Stimulated activated naive CD4-positive, alpha-beta T cell treated with Interleukin-2 at 50 U/mL for 16 hours (primary cell): ENCODE data around the gene KRT78.

Source experiments
- DNase-seq: peaks from one replicate; lab custom pipeline; 2025; lab: John Stamatoyannopoulos, UW

Gene KRT78

DNA sequence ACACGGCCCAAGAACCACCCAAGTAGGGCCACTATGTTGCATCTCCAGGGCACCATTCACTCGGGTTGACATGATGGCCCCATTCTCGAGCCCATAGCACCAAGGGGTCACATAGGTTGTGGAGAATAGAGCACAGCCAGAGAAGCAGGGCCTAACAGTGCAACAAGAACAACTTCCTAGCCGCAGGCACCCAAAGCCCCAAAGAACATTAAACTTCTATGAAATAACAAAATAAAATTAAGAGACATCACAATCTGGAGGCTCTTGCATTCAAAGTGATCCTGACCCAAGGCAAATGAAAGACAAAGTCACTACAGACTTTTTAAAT, 36.8 kb downstream of the KRT78 start:
- no peak for DNase-seq

DNA sequence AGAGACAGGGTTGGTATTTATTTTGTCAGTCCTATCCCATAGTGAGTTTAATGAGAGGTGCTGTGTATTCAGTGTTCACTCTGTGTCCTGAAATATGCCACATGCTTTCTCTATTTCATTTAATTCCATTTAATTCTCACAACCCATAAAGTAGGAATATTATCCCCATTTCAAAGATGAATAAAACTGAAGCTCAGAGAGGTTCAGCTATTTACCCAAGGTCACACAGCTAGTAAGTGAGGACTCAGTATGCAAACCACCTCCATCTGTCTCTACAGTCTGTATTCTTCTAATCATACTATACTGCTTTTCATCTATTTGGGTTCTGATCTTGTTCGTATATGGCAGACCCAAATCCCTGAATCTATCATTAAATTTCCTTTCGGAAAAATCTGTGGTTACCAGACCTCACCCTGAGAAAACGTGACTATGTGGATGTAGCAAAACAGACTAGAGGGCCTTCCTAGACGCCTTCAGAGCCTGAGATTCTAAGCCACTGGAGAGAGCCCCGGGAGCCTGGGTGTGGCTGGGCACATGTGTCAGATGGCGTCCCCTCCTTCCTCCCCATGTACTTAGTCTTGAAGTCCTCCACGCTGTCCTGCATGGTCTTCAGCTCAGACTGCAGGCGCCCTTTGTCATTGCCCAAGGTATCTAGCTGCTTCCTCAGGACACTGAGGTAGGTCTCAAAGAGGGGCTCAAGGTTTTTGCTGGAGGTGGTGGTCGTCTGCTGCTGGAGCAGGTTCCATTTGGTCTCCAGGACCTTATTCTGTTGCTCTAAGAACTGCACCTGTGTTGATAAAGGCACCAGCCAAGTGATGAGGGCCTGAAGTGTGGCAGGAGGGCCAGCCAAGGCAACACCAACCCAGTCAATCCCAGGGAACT, 37.4 kb downstream of the KRT78 start:
- no peak for DNase-seq

DNA sequence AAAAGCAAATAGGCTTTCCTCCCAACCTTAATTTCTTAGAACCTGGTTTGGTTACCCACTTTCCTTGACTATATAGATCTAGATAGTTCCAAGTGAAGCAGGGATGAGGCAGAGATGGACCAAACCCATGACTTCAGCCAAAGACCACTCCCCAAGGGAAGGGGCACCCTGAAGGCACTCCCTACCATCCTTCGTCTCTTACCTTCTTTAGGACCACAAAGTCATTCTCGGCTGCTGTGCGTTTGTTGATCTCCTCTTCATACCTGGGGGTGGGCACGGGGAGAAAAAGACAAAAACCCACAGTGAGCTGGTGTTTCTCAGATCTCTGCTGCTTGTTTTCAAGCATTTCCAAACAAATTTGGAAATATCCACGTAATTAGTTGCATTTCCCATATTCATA, 38.2 kb downstream of the KRT78 start:
- no peak for DNase-seq

DNA sequence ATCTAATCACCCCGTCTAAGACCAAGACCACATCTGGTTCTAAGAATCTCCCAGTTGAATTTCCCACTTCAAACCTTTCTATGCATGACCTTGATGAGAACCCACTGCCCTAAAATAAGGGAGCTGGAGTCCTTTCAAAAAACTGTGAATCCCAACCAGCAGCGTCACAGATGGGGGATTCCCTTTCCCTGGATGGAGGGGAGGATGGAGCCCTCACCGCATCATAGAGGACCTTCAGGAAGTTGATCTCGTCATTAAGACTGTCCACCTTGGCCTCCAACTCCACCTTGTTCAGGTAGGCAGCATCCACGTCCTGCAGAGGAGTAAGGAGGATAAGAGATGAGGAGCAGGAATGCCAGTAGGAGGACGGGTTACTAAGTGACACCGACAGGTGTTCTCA, 39.6 kb downstream of the KRT78 start:
- DNase-seq, result no peak

DNA sequence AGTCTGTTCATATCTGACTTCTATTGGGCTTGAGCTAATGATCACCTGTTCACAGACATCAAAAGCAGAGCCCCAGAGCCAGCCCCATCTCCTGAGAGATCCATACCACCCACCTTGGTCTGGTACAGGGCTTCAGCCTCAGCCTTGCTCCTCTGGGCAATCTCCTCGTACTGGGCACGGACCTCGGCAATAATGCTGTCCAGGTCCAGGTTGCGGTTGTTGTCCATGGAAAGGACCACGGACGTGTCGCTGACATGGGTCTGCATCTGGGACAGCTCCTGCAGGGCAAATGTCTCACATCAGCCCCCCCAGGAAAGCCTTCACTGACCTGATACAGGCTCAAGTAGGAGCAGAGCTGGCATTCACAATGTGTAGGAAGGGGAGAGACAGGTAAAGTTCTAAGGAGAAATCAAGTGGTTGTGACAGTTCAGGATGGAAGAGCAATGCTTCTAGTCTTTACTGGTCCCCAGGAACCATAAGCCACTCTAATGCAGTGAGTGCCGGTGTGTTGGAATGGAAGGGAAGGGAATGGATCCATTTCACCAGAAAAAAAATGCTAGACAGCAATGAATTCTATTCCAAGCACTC, 40.1 kb downstream of the KRT78 start:
- DNase-seq, result no peak

DNA sequence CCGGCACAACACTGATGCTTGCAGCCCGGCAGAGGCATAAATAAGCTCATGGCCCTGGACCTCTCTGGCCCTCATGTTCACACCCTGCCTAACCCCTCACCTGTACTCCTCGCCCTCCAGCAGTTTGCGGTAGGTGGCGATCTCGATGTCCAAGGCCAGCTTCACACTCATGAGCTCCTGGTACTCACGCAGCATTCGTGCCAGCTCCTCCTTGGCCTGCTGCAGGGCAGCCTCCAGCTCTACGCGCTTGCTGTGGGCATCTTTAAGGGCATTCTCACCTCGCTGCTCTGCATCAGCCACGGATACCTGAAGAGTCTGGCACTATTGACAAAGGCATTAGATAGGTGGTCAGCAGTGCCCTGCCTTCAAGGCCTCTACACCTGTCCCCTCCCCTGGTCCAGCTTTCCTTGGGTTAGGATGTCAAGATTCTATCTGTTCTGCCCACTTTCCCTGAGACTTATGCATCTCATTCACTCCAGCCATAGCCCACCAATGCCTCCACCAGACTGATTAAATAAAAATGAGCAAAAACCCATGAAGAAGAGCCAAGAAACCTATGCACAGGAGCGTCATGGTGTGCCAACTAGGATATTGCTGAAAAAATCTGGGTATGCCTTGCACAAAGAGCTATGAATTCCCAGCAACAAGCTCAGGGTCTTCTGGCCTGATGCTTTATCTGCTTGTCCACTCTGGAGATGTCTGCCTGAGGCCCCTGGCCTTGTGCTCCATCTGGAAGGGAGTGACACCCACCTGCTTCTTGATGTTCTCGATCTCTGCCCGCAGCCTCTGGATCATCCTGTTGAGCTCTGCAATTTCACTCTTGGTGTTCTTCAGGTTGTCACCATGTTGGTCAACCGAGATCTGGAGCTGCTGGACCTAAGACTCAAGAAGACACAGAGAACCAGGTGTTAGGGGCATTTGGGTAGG, 41.0 kb downstream of the KRT78 start:
- no peak for DNase-seq

DNA sequence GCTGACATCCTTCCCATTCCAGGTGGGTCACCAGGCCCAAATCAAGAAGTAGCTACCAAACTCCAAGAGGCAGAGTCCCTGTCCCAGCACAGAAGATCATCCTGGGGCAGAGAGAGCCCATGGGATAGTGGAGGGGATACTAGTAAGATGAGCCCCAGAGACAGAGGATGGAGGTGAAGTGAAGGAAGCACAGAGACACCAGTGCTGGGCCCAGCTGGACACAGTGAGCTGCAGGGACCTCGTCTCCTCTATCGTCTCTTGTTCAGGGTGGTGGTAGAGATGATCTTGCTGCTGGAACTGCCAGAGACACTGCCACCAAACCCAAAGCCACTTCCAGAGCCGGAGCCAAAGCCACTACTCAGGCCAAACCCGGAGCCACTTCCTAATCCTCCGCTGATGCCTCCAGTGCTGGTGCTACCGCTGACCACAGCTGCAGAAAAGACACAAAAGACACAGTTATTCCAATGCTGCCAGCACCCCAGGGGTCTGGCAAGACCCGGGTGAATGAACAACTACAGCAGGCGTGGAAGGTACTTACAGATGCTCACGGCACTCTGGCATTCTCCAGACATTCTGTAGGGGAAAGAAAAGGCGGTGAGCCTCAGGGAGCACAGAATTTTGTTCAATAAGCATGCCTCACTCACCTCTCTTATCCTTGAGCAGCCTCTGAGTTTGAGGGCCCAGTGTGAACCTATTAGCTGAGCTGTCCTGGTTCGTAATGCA, 41.8 kb downstream of the KRT78 start:
- DNase-seq, result no peak

DNA sequence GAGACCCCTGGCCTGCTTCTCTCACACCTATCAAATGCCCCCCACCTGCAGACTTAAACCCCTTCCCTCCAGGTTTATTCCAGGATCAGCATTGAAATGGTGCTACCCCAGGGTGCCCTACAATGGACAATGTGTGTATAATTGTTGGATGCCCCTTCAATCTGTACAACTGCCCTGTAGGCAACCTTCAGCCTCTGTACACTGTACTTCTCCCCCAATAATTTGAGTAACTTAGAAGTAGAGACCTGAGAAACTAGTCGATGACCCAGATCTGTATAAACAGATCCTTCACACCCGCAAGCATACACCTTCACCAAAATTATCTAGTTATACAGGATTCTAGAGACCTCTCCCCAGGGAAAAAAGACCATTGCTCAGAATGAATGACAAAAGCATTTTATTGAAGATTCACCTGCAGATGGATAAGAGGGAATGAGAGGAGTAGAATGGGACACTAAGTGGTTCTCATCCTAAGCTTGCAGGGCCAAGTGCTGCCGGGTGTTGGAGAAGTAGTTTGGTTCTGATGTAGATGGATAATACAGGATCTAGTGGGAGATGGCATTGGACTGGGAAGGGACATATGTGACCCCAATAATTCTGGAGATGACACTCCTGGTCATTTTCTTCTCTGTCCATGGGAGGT, 42.5 kb downstream of the KRT78 start:
- DNase-seq, result no peak

DNA sequence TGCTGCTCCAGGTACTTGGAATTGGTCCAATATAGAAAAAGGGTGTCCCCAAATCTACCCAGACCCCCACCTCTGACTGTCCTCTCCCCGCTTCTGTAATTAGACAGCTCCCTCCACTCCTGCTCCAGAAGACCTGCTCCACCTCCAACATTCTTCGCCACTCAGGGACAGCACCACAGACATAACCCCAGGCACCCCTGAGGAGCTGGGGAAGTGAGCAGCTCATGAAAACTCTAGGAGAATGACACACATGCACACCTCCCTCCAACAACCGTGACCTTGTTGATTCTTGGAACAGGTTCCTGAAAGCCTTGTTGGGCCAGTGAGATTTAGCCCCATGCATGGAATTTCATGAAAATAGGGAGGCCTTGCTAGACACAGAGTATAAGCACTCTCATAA, 43.1 kb downstream of the KRT78 start:
- no peak for DNase-seq

DNA sequence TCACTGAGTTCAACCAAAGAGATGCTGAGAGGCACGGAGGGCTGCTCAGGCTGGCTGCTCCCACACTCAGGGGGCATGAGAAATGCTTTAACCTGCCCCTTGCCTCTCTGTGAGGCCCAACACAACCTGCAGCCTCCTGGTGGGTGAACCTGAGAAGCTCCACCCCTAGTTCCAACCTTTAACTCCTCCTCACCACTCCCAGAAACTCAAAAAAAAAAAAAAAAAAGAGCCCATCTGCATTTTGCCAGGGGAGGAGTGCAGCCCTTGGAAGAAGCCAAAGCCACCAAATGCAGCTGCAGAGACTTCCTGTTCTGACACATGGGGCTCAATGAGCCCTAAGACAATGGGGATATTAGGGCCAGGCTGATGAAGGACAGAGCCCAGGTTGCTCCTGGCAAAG, 43.8 kb downstream of the KRT78 start:
- no peak for DNase-seq

DNA sequence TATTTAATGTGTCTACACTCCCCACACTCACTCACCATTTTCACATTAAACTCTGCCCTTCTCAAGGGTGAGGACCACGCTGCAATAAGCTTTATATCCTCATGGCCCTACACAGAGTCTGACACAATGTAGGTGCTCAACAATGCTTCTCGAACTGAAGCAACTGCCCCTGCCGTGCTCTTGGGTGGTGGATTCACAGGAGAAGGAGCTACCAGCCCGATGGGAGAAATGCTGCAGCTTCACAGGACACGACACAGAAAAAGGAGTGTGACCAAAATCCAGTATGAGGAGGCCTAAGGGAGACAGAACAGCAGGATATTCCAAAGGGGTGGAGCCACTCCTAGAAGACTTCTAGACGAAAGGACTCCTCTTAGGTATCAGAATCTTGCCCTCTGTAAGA, 46.4 kb downstream of the KRT78 start:
- DNase-seq, result no peak

DNA sequence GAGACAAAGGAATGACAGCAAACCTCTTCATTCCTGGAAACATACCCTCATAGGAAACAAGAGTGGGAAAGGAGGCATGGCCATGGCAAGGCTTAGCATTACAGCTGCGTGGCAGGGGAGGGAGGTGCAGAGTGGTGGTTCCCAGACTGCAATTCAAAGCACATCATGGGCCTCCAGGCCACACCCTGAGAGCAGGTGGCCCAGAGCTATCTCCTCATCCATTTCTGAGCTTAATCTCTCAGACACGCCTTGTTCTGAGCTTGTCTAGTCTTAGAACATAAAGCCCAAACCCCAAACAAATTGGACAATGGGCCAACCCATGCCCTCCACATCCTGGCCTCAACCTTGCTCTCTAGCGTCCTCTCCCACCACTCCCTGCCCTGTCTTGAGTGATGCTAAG, 47.0 kb downstream of the KRT78 start:
- no peak for DNase-seq

DNA sequence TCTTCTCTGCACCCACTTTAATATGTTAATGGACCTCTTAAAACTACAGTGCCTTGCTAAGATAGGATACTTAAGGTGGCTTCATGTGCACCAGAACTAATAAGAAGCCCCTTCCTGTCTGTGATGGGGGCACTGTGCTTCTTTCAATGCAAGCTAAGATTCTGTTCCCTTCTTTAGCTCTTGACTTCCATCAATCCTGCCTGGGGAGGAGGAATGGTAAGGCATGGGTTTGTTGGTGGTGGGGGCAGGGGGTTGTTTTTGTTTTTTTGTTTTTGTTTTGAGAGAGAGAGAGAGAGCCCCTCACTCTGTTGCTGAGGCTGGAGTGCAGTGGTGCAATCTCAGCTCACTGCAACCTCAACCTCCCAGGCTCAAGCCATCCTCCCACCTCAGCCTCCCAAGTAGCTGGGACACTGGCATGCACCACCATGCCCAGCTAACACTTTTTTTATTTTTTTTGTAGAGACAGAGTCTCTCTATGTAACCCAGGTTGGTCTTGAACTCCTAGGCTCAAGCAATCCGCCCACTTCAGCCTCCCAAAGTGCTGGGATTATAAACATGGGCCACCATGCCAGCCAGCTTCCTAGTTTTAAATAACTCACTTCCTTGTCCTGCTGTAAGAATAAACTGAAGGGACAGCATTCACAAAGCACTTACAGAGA, 48.4 kb downstream of the KRT78 start:
- DNase-seq, result no peak

DNA sequence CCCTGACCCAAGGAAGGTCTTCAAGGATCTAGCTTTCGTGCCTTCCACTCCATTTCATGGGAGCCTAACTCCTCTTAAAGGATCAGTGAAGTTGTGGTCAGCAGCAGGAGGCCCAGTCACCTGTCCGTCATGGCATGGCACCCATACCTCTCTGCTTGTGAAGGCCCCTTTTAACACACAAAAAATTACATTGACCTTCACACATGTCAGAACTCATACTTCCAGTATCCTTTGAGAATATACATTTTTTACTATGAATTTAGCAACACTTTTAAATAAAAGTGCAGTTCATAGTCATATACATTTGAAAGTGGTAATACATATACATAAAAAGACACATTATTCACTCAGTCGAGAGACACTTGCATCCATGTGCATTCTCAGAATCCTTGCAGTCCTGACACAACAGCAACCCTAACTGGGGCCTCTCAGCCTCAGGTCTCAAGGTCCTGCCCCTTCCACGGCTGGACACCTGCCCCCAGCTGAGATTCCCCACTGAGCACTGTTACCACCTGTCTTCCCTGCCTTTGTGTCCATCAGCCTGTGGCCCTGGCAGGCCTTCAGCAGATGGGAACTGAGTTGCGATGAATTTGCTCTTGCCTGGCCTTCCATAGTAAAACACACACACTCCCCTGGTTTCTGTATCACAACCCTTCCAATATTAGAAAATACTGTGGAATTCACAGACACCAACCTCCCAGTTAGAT, 49.1 kb downstream of the KRT78 start:
- no peak for DNase-seq

DNA sequence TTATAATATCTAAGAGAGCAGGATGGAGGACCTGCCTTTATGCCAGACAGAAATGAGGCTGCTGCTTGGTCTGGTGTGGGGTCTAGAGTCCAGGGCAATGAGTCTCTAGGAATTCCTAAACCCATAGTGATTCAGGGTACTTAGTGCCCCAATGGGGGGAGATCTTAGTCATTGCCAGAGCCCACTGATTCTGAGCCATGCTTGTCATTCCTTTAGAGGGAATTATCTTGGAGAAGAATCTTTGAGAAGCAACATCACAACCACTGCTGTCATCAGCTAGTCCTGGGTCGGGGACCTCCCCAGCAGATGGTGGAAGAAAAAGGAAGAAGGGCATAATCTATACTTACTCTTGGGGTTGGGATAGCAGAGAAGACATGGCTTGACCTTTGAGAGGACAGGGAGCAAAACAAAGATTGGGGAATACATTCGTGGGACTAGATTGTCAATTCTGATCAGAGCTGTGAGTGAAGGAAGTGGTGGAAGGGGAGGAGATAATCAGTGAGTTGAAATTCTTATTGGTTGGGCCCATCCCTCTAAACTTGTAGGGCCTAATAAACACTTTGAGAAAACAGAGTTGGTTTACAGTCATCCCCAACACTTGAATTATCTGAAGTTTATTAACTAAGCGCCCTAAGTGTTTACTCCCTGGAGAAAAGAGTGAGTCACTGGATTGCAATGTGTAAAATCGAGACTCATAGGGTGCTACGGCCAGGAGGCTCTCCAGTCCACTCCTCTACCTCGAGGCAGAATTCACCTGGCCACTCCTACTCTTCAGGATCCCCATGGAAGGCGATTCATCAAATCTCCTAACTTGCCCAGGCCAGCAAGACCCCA, 49.9 kb downstream of the KRT78 start:
- no peak for DNase-seq

DNA sequence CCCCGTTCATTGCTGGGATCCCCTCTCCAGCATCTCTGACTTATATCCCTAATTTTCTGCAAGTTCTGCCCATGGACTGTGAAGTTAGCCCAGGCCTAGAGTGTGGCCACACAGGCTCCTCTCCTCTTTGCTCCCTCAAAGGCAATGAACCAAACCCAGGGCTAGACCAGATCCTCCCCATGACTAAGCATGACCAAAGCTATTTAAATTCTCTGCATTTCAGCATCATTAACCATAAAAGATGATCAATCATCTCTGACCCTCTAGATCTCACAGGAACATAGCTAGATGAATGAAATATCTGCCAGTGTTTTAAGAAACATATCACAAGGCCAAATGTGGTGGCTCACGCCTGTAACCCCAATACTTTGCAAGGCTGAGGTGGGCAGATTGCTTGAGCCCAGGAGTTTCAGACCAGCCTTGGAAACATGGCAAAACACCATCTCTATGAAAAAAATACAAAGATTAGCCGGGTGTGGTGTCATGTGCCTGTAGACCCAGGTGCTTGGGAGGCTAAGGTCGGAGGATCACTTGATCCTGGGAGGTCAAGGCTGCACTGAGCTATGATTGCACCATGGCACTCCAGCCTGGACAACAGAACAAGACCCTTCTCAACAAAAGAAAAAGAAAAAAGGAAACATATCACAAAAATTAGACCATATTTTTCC, 50.7 kb downstream of the KRT78 start:
- DNase-seq, result no peak

DNA sequence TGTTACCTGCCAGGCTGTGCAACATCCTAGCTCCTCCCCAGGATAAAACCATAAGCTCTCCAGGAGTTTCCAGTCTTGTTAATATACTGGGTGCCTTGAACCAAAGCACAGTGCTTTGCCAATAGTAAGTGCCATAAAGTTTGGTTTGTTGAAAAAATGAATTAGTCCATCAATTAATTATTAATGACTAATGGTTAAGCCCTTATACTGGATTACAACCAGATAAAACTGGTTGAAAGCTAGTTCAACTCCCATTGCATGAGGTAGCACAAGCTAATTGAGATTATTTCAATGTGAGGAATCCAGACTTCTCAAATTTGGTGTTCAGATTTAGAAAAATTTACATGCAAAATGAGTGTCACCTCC, 51.3 kb downstream of the KRT78 start:
- no peak for DNase-seq

DNA sequence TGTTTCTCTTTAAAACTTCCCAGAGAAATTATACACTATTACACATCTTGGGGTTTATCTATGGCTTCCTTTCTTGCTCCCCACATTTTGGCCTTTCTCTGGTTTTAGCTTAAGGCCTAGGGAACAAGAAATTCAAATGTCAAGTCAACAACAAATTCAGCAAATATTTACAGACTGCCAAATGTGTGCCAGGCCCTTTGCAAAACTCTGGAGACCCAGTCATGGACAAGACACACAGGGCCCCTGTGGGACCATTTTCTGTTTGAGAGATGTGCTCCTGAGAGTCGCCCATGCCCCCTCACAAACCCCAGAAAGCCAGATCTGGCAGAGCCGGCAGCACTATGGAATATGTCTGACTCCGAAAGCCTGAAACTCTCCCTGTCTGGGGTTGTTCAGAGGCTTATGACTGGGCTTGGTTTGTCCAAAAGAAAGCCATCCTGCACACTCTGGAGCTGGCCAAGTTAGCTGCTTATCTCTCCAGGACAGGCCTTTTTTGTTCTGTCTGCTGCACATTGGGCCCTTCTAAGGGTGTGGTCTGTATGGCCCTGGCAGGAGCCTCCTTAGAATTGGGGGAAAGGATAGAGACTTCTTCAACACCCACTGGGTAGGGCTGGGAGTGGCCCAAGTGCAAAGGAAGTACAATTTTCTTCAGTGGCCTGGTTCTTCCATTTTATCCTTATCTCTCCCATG, 51.8 kb downstream of the KRT78 start:
- DNase-seq, result no peak

DNA sequence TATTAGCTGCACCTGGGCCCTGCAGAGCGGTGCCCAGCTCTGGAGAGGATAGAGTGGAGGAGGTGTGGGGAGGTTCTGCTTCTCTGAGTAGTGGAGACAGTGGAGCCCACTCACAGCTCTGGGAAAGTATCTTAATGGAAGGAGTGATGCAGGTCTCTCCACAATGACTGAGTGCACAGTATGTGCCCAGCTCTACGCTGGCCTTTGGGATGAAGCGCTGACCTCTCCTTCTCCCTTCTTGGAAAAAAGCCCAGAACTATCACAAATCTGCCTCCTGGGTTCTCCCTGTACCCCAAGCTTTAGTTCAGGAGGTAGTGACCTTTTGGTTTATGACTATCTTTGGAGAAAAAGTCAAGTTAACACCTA, 52.4 kb downstream of the KRT78 start:
- no peak for DNase-seq
